AG04450 (cell line): ENCODE measurements around the gene SLC24A4. TPM values are rescaled to one million over a fixed set of nuclear protein-coding genes. Genes with fewer than 3 reads are reported as not detected.
"Not testable (repeated sequence)": the region's sequence is repeated elsewhere in the genome, so short reads cannot be mapped to it uniquely, and the experiment has no call there.

Experiments used
- CTCF ChIA-PET: fragments of 300-600, 350-600 bp; formaldehyde crosslinking; extraction: SDS; loops from one replicate; lab custom pipeline; 2022; ENCODE audit warnings: antibody characterized with exemption, inconsistent platforms; lab: Charles Lee
- POLR2A ChIA-PET: fragments of 350-600 bp; formaldehyde crosslinking; extraction: SDS; loops from one replicate; lab custom pipeline; 2021; ENCODE audit warnings: antibody characterized with exemption, inconsistent platforms; lab: Yijun Ruan, JAX
- DNase-seq: peaks from one replicate; pipeline ENCODE4 v3.0.0-alpha.2; 2011; ENCODE audit warnings: low read depth, low spot score
- H3K27ac ChIP-seq: one replicate; pipeline ENCODE4 v1.5.1; 2012; ENCODE audit warnings: low read depth, low read length, control low read depth
- H3K27me3 ChIP-seq: one replicate; pipeline ENCODE4 v1.6.0; 2012; ENCODE audit warnings: low read length; ENCODE audit not compliant: control insufficient read depth, insufficient read depth
- H3K4me3 ChIP-seq: 2 replicates; pipeline ENCODE4 v1.5.1; 2011; ENCODE audit warnings: mild to moderate bottlenecking, low read depth, low read length, control low read depth
- H3K9me3 ChIP-seq: 2 replicates; pipeline ENCODE4 v1.5.1; 2012; ENCODE audit warnings: low read length; ENCODE audit not compliant: control insufficient read depth, insufficient read depth
- polyA plus RNA-seq: library from polyadenylated mRNA; depleted of rRNA; stranded (reverse); fragments of >200 nt; gene quantifications from 2 replicates; pipeline ENCODE4 v1.2.3, GENCODE V29; 2011
- TF ChIP-seq, protein P1 (sequence below): IDR thresholded peaks from 2 replicates; pipeline ENCODE4 v1.5.1; 2011; ENCODE audit warnings: low read depth, low read length, control low read depth, inconsistent platforms

The SLC24A4 gene
- polyA plus RNA-seq, 1 experiment = not detected

DNA sequence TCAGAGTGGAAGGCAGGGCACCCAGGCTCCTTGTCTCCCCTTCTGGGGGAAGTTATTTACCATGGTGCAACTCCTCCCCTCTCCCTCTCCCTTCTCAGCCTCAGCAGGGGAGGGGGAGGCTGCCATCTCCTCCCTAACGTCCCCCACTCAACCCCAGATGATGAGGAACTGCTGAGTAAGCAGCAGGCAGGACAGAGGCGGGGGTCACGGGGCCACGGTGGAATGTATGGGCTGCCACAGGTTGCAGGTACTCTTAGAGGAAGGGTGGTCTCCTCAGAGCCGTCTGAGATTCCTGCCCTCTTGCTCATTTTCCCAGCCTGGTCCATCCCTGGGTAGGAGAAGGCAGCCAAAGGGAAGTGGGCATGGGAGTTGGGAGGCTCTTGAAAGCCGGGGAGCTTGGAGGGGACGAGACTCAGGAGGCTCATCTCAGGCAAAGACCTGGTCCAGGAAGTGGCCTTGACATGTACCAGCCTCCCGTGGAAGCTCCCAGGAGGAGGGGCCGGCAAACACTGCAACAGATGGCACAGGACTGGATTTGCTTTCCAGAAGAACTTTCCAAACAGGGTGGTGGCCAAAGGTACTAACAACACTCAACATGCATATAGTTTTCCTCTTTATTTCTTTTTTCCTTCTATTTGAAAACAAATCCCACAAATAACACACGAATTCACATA lies 209.7 kb downstream of the SLC24A4 start:
- TF ChIP-seq, protein P1, sequence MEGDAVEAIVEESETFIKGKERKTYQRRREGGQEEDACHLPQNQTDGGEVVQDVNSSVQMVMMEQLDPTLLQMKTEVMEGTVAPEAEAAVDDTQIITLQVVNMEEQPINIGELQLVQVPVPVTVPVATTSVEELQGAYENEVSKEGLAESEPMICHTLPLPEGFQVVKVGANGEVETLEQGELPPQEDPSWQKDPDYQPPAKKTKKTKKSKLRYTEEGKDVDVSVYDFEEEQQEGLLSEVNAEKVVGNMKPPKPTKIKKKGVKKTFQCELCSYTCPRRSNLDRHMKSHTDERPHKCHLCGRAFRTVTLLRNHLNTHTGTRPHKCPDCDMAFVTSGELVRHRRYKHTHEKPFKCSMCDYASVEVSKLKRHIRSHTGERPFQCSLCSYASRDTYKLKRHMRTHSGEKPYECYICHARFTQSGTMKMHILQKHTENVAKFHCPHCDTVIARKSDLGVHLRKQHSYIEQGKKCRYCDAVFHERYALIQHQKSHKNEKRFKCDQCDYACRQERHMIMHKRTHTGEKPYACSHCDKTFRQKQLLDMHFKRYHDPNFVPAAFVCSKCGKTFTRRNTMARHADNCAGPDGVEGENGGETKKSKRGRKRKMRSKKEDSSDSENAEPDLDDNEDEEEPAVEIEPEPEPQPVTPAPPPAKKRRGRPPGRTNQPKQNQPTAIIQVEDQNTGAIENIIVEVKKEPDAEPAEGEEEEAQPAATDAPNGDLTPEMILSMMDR = no peak
- no peak for DNase-seq
- CTCF ChIA-PET = no interaction called here

GRCh38 chr14:92534932-92535643 lies 212.1 kb downstream of the SLC24A4 start:
- ChIA-PET CTCF (no interaction called here), POLR2A (interaction anchor here (0.7 kb wide), 1 partner anchor 101 kb away, joined by 7 read pairs; no protein-coding TSS in a partner anchor)
- H3K9me3 ChIP-seq = peaks cover 7% of the 10 kb centered on the region; the same call in 1 of the 2 replicates
- no peak for DNase-seq
- TF ChIP-seq, protein P1 = no peak
- no peak overlapping the region for H3K4me3 ChIP-seq
- no peak overlapping the region for H3K27ac ChIP-seq
- no peaks in the 10 kb centered on the region for H3K27me3 ChIP-seq

More for the DNA sequence above, 209.7 kb downstream of the SLC24A4 start:
- Histone ChIP-seq H3K4me3 (no peak overlapping the region), H3K27ac (no peak overlapping the region), H3K9me3 (peaks cover 7% of the 10 kb centered on the region; the same call in 1 of the 2 replicates), H3K27me3 (no peaks in the 10 kb centered on the region)
- POLR2A ChIA-PET = no interaction called here

DNA sequence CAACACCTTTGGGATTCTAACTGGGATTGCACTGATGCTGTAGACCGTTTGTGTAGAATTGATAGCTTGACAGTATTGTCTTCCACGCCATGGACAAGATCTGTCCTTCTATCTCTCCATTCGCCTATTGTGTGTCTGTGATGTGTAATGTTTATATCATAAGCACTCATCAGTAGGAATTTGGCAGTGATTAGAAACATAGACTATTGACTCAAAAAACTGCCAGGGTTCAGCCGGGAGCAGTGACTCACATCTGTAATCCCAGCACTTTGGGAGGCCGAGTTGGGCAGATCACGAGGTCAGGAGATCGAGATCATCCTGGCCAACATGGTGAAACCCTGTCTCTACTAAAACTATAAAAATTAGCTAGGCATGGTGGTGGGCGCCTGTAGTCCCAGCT lies 213.3 kb downstream of the SLC24A4 start:
- not testable (repeated sequence) for H3K9me3 ChIP-seq, H3K27me3 ChIP-seq, H3K4me3 ChIP-seq, H3K27ac ChIP-seq
- ChIA-PET POLR2A (interaction anchor here (0.6 kb wide), 1 partner anchor 98 kb away, joined by 3 read pairs; no protein-coding TSS in a partner anchor), CTCF (interaction anchor here (0.9 kb wide), 1 partner anchor 70 kb away, joined by 3 read pairs; no protein-coding TSS in a partner anchor)
- DNase-seq = peak; percentile 46

DNA sequence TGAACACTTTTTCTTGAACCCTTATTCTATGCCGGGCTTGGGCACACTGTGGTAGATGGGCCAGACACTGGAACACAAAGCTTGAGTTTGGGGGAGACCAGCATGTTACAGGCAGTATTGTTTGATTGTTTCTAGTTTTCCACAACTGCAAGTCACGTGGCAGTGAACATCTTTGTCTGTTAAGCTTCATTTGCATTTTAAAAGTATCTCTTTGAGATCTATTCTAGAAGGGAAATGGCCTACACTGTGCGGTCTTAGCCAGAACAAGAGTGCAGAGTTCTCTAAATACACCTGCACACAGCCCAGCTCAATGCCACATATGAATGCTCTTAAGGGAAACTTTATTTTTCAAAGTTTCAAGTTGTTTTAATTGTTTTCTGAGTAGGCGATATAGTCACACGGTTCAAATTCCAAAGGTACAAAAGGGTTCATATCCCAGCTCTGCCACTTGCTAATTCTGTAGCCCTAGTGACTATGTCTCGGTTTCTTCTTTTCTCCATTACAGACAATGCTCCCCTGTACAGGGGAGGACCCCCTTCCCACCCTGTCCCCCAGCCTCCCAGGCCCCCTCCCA lies 215.5 kb downstream of the SLC24A4 start:
- Histone ChIP-seq H3K9me3 (no peaks in the 10 kb centered on the region), H3K27ac (no peak overlapping the region), H3K4me3 (no peak overlapping the region), H3K27me3 (no peaks in the 10 kb centered on the region)
- no peak for DNase-seq
- TF ChIP-seq, protein P1 = no peak
- POLR2A ChIA-PET = no interaction called here
- CTCF ChIA-PET = interaction anchor here (0.6 kb wide), 1 partner anchor 27 kb away, joined by 6 read pairs; no protein-coding TSS in a partner anchor

DNA sequence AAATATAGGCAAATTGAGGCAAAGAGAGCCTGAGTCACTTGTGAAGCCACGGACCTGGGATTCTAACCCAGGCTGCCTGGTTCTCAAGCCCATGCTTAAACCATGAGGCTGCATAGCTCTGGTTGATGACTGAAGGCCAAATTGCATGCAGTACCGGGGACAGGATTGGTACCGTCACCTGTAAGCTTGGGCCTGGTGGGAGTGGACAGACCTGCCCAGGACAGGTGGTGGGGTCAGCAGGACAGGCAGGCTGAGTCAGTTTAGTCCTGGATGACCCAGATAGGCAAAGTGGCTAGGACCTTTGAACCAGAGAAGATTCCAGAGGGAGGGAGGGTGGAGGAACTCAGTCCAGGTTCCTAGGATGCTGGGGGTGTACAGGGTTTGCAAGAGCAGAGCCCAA lies 216.5 kb downstream of the SLC24A4 start:
- Histone ChIP-seq H3K4me3 (no peak overlapping the region), H3K9me3 (no peaks in the 10 kb centered on the region), H3K27ac (peak overlapping the region; percentile 98), H3K27me3 (no peaks in the 10 kb centered on the region)
- no peak for DNase-seq
- TF ChIP-seq, protein P1 = no peak
- POLR2A ChIA-PET = interaction anchor here (0.7 to 1.4 kb wide), 2 partner anchors 25 to 27 kb away, joined by 3 to 4 read pairs; no protein-coding TSS in a partner anchor
- CTCF ChIA-PET = interaction anchor here (0.6 to 1.1 kb wide), 2 partner anchors 26 to 266 kb away, joined by 3 to 6 read pairs; no protein-coding TSS in a partner anchor
